Activated T-cell treated with anti-CD3 and anti-CD28 coated beads, Interleukin-2, amount 50 U/mL, for 24 hours (primary cell): ENCODE results near the gene EXOSC5.
A peak's percentile ranks its signal among the peaks of the same experiment; 100 is the strongest.
"Not testable (repeated sequence)": the region's sequence is repeated elsewhere in the genome, so short reads cannot be mapped to it uniquely, and the experiment has no call there.

Experiments used
- DNase-seq: peaks from one replicate; pipeline ENCODE4 v3.0.0-alpha.2; 2020
- H3K27ac Mint-ChIP-seq: 2 replicates; pipeline ENCODE4 v1.8.0; 2020; ENCODE audit warnings: mild to moderate bottlenecking, mixed read lengths
- H3K27me3 Mint-ChIP-seq: 2 replicates; pipeline ENCODE4 v1.8.0; 2020; ENCODE audit warnings: mixed read lengths
- H3K36me3 Mint-ChIP-seq: 2 replicates; pipeline ENCODE4 v1.8.0; 2020; ENCODE audit warnings: low read depth, mixed read lengths
- H3K4me1 Mint-ChIP-seq: 2 replicates; pipeline ENCODE4 v1.8.0; 2020; ENCODE audit warnings: low read depth, mixed read lengths
- H3K4me3 Mint-ChIP-seq: 2 replicates; pipeline ENCODE4 v1.8.0; 2020; ENCODE audit warnings: mild to moderate bottlenecking, moderate library complexity, mixed read lengths
- H3K9me3 Mint-ChIP-seq: 2 replicates; pipeline ENCODE4 v1.8.0; 2020; ENCODE audit warnings: mixed read lengths

The EXOSC5 gene

GRCh38 chr19:41420101-41420880 lies 23.1 kb upstream of the EXOSC5 start:
- Mint-ChIP-seq H3K4me3 (no peak overlapping the region), H3K27me3 (no peaks in the 10 kb centered on the region), H3K9me3 (no peaks in the 10 kb centered on the region), H3K4me1 (no peaks in the 10 kb centered on the region), H3K27ac (no peak overlapping the region), H3K36me3 (peaks cover 73% of the 10 kb centered on the region)
- DNase-seq: no peak

GRCh38 chr19:41416194-41416674 lies 19.1 kb upstream of the EXOSC5 start:
- Mint-ChIP-seq H3K36me3 (peaks cover 73% of the 10 kb centered on the region), H3K9me3 (no peaks in the 10 kb centered on the region), H3K4me1 (no peaks in the 10 kb centered on the region), H3K4me3 (no peak overlapping the region), H3K27ac (no peak overlapping the region), H3K27me3 (no peaks in the 10 kb centered on the region)
- no peak for DNase-seq

GRCh38 chr19:41415154-41415571 lies 18.0 kb upstream of the EXOSC5 start:
- peaks cover 75% of the 10 kb centered on the region for H3K36me3 Mint-ChIP-seq
- no peak for DNase-seq

GRCh38 chr19:41414461-41414860 lies 17.3 kb upstream of the EXOSC5 start:
- Mint-ChIP-seq H3K27me3 (no peaks in the 10 kb centered on the region), H3K36me3 (peaks cover 72% of the 10 kb centered on the region), H3K9me3 (no peaks in the 10 kb centered on the region), H3K4me3 (no peak overlapping the region), H3K27ac (peak overlapping the region; percentile 58), H3K4me1 (peaks cover 7% of the 10 kb centered on the region)
- DNase-seq: no peak

More at GRCh38 chr19:41415154-41415571, 18.0 kb upstream of the EXOSC5 start:
- no peaks in the 10 kb centered on the region for H3K27me3 Mint-ChIP-seq
- no peak overlapping the region for H3K4me3 Mint-ChIP-seq
- H3K4me1 Mint-ChIP-seq: peaks cover 2% of the 10 kb centered on the region
- H3K27ac Mint-ChIP-seq: no peak overlapping the region
- no peaks in the 10 kb centered on the region for H3K9me3 Mint-ChIP-seq

- no peak for DNase-seq
- no peak overlapping the region for H3K4me3 Mint-ChIP-seq
- H3K36me3 Mint-ChIP-seq: peaks cover 67% of the 10 kb centered on the region
- no peaks in the 10 kb centered on the region for H3K9me3 Mint-ChIP-seq
- H3K4me1 Mint-ChIP-seq: peaks cover 10% of the 10 kb centered on the region
- H3K27me3 Mint-ChIP-seq: no peaks in the 10 kb centered on the region
- no peak overlapping the region for H3K27ac Mint-ChIP-seq
Observed at GRCh38 chr19:41413947-41414346, 16.8 kb upstream of the EXOSC5 start.

GRCh38 chr19:41412953-41413352 lies 15.8 kb upstream of the EXOSC5 start:
- H3K4me1 Mint-ChIP-seq: peaks cover 10% of the 10 kb centered on the region
- no peaks in the 10 kb centered on the region for H3K27me3 Mint-ChIP-seq
- no peaks in the 10 kb centered on the region for H3K9me3 Mint-ChIP-seq
- no peak overlapping the region for H3K27ac Mint-ChIP-seq
- peaks cover 58% of the 10 kb centered on the region for H3K36me3 Mint-ChIP-seq
- H3K4me3 Mint-ChIP-seq: no peak overlapping the region
- DNase-seq: no peak

- Mint-ChIP-seq H3K4me1 (peaks cover 10% of the 10 kb centered on the region), H3K27me3 (no peaks in the 10 kb centered on the region), H3K36me3 (peaks cover 55% of the 10 kb centered on the region), H3K27ac (no peak overlapping the region), H3K4me3 (no peak overlapping the region), H3K9me3 (no peaks in the 10 kb centered on the region)
- DNase-seq: no peak
Observed at GRCh38 chr19:41411968-41412265, 14.8 kb upstream of the EXOSC5 start.

GRCh38 chr19:41411100-41411967 lies 14.2 kb upstream of the EXOSC5 start:
- no peak for DNase-seq
- H3K27ac Mint-ChIP-seq: no peak overlapping the region
- H3K4me1 Mint-ChIP-seq: peaks cover 10% of the 10 kb centered on the region
- H3K27me3 Mint-ChIP-seq: no peaks in the 10 kb centered on the region
- H3K36me3 Mint-ChIP-seq: peaks cover 53% of the 10 kb centered on the region
- H3K9me3 Mint-ChIP-seq: no peaks in the 10 kb centered on the region
- no peak overlapping the region for H3K4me3 Mint-ChIP-seq

- H3K9me3 Mint-ChIP-seq: no peaks in the 10 kb centered on the region
- H3K36me3 Mint-ChIP-seq: peaks cover 46% of the 10 kb centered on the region
- no peak overlapping the region for H3K4me3 Mint-ChIP-seq
- H3K27ac Mint-ChIP-seq: peak overlapping the region; percentile 55
- peaks cover 10% of the 10 kb centered on the region for H3K4me1 Mint-ChIP-seq
- H3K27me3 Mint-ChIP-seq: no peaks in the 10 kb centered on the region
- DNase-seq: no peak
Observed at GRCh38 chr19:41410336-41411054, 13.3 kb upstream of the EXOSC5 start.

- Mint-ChIP-seq H3K36me3 (peaks cover 39% of the 10 kb centered on the region), H3K27ac (peak overlapping the region; percentile 42)
Observed at GRCh38 chr19:41409288-41409687, 12.1 kb upstream of the EXOSC5 start.

GRCh38 chr19:41408846-41409245 lies 11.7 kb upstream of the EXOSC5 start:
- not testable (repeated sequence) for H3K4me3 Mint-ChIP-seq, H3K27me3 Mint-ChIP-seq, DNase-seq, H3K9me3 Mint-ChIP-seq, H3K27ac Mint-ChIP-seq
- Mint-ChIP-seq H3K36me3 (peaks cover 35% of the 10 kb centered on the region), H3K4me1 (peaks cover 13% of the 10 kb centered on the region)

More at GRCh38 chr19:41409288-41409687, 12.1 kb upstream of the EXOSC5 start:
- H3K4me1 Mint-ChIP-seq: peaks cover 13% of the 10 kb centered on the region
- H3K4me3 Mint-ChIP-seq: no peak overlapping the region
- no peaks in the 10 kb centered on the region for H3K9me3 Mint-ChIP-seq
- DNase-seq: no peak
- no peaks in the 10 kb centered on the region for H3K27me3 Mint-ChIP-seq

- no peak overlapping the region for H3K4me3 Mint-ChIP-seq
- H3K4me1 Mint-ChIP-seq: peaks cover 16% of the 10 kb centered on the region
- no peak overlapping the region for H3K27ac Mint-ChIP-seq
- DNase-seq: no peak
- H3K36me3 Mint-ChIP-seq: peaks cover 29% of the 10 kb centered on the region
- no peaks in the 10 kb centered on the region for H3K9me3 Mint-ChIP-seq
- no peaks in the 10 kb centered on the region for H3K27me3 Mint-ChIP-seq
Observed at GRCh38 chr19:41408256-41408655, 11.1 kb upstream of the EXOSC5 start.

- no peaks in the 10 kb centered on the region for H3K27me3 Mint-ChIP-seq
- no peaks in the 10 kb centered on the region for H3K9me3 Mint-ChIP-seq
- peaks cover 28% of the 10 kb centered on the region for H3K36me3 Mint-ChIP-seq
- H3K27ac Mint-ChIP-seq: no peak overlapping the region
- H3K4me1 Mint-ChIP-seq: peaks cover 17% of the 10 kb centered on the region
- no peak overlapping the region for H3K4me3 Mint-ChIP-seq
- no peak for DNase-seq
Observed at GRCh38 chr19:41407271-41407670, 10.1 kb upstream of the EXOSC5 start.

GRCh38 chr19:41405776-41406175 lies 8.6 kb upstream of the EXOSC5 start:
- DNase-seq: no peak
- Mint-ChIP-seq H3K9me3 (no peaks in the 10 kb centered on the region), H3K36me3 (peaks cover 25% of the 10 kb centered on the region), H3K4me1 (peaks cover 26% of the 10 kb centered on the region), H3K4me3 (no peak overlapping the region), H3K27me3 (no peaks in the 10 kb centered on the region), H3K27ac (no peak overlapping the region)
